IPS-18c (cell line): Measurements from ENCODE around the gene SHISA5.

Experiments
- H3K4me3 ChIP-seq: 2 replicates; pipeline ENCODE4 v1.7.0; 2013; ENCODE audit warnings: low read depth, mild to moderate bottlenecking, low read length, moderate library complexity; ENCODE audit not compliant: insufficient read depth
- H3K9me3 ChIP-seq: one replicate; pipeline ENCODE4 v1.6.1; 2013; ENCODE audit warnings: mild to moderate bottlenecking, low read length, moderate library complexity; ENCODE audit not compliant: control insufficient read depth, insufficient read depth

The SHISA5 gene

DNA sequence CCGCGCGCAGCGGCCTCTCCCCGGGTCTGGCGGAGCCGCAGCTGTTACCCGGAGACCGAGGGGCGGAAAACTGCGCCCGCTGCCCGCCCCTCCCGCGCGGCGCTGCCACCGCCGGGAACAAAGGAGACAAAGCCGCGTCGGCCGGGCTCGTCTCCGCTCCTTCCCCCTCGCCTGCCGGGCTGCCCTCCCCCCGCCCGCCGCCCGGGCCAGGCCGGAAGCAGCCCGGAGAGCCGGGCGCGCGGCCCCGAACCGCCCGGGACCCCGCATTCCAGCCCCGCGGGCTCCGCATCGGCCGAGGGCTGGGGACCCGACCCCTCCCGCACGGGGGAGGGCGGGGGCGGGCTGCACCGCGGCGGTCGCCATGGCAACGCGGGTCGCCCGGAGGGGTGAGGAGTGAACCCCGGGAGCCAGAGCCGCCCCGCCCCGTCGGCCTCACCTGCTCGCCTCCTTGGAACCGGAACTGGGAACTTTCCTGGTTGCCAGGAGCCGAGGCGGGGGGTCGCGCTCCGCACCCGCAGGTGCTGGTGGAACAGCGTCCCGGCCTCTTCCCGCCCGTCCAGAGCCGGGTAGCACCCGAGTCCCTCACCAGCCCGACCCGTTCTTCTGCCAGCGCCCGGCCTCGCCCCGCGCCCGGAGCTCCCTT, 74.5 kb downstream of the SHISA5 start:
- Histone ChIP-seq H3K4me3 (peak overlapping the region; percentile 80), H3K9me3 (no peaks in the 10 kb centered on the region)

DNA sequence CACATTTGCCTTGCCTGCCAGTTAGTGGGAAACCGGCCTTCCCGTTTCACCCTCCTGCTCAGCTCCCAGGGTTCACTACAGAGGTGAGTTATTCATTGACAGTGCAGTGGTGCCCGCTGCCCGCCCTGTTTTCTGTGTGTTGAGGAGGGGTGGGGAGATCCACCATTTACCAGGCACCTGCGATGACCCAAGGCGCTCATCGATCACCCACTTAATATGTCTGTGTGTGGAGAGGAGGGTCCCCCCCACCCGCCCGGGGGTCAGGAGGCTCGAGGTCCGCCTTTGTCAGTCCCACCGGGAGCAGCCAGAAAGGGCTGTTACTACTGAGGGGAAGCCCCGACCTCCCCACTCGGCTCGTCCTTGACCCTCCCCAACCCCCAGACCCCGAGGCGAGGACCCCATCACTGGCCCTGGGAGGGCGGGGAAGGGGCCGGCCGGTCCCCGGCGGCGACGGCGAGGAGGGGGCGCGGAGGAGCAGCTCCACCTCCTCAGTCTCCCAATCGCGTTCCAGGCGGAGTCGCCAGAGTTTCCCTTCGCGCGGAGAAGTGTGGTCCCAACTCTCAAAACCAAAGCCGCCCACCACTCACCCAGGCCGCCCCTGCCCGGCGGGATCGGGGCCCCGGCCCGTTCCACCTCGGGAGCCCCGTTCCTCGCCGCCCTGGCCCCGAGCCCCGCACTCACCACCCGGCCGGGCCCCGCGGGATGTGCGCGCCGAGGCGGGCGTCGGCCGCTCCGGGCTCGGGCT, 75.2 kb downstream of the SHISA5 start:
- Histone ChIP-seq H3K4me3 (peak overlapping the region; percentile 80), H3K9me3 (no peaks in the 10 kb centered on the region)

DNA sequence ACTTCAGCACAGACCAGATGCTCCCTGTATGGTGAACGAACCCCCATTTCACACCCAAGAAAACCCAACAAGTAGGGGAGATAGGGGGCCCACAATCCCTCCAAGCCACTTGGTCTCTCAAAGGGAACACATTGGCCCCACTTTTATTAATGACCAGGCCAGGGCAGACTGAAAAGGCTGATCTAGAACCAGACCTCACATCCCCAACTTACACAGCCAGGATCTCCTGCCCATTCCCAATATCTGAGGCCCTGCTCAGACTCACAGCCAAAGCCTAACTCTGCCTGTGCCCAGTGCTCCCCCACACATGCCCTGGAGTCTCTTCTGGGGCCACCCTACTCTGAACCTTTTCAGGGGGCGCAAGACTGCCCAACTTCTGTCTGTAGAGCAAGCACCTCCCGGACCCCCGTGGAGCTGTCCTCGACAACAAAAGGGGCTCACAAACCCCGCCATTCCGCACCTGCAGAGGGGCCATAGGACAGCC, 75.8 kb downstream of the SHISA5 start:
- Histone ChIP-seq H3K9me3 (no peaks in the 10 kb centered on the region), H3K4me3 (peak overlapping the region; percentile 80)

DNA sequence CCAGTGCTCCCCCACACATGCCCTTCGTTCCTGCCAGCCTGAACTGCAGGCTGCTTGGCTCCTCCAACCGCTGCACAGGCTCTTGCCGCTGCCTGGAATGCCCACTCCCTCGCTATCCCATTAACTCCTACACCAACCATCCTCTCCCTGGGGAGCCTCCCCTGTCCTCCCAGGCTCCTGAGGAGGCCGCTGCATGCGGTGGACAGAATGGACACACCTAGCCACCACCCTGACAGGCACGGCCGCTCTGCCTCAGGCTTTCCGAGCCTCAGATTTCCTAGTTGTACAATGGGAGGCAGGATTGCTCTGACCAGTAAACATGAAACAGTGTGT, 76.4 kb downstream of the SHISA5 start:
- H3K4me3 ChIP-seq, result peak overlapping the region; percentile 80; the same call in 1 of the 2 replicates
- no peaks in the 10 kb centered on the region for H3K9me3 ChIP-seq

DNA sequence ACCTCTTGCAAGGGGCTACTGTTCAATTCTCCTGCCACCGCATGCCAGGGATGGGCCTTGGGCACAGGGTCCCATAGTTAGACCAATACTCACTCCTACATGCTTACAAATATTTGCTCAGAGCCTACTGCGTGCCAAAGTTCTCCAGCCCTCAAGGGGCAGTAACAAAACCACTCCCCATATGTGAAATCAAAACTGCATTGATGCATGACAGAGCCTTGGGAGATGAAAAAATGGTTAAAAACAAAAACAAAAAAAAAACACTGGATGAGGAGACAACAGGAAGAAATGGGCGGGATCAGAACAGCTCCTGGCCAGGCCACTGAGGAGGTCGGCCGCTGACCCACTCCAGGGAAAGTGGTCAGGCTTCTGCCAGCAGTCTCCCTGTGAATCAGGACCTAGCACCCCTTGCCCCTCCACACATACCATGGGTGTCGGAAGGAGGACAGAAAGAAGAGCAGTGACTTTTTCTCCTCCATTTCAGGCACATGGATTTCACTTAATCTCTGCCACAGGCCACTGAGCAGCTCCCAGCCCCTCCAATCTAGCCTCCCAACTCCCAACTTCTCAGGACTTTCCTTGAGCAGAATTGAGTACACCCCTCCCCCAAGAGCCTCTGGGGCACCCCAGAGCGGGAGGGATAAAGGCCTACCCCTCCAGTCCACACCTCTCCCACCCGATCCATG, 76.9 kb downstream of the SHISA5 start:
- H3K4me3 ChIP-seq, result 0 out of 2 replicates have a peak overlapping the region, but pooled peaks have one; percentile 9

DNA sequence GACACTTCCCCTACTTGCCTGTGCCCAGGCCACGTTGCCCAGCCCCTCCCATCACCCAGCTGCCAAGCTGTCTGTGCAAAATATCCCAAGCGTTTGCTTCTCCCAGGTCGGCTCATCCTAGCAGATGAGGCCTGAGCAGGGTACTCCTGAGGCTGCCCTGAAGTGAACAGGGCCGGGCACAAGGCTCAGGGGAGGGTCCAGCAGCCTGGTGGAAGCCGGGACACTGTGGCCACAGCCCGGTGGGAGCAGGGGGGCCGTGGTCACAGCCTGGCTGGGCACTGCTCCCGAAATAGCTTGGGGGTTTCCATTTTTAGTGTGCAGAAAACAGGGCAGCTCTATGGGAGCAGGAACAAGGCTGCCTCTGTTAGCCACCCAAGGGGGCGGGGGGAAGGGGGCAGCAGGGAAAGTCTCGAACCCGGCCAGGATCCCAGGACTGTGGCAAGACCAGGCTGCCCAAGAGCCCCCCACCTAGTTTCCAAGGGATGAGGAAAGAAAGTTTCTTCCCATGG, 77.5 kb downstream of the SHISA5 start:
- Histone ChIP-seq H3K9me3 (no peaks in the 10 kb centered on the region), H3K4me3 (no peak overlapping the region)

More for the DNA sequence above, 76.9 kb downstream of the SHISA5 start:
- no peaks in the 10 kb centered on the region for H3K9me3 ChIP-seq

DNA sequence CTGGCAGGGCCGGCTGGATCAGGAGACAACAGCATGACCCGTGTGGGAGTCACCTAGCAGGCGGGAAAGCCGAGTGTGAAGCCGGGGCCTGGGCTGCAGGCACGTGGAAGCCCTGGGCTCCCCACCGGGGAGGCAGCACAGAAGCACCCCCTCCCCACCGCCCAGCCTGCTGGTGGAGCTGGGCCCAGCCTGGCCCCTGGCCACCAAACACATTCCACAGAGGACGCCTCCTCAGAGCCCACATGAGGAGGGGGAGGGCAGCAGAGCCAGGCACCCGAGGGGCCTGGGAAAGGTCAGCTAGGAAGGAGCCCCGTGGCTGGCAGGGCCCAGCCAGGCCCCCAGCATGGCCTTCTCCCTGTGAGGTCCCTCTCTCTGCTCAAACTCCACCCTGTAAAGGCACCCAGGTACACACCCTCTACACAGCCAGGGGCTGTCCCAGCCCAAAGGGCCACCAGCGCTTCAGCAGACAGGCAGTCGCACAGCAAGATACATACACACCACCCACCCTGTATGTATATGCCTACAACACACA, 78.6 kb downstream of the SHISA5 start:
- Histone ChIP-seq H3K4me3 (no peak overlapping the region), H3K9me3 (no peaks in the 10 kb centered on the region)

DNA sequence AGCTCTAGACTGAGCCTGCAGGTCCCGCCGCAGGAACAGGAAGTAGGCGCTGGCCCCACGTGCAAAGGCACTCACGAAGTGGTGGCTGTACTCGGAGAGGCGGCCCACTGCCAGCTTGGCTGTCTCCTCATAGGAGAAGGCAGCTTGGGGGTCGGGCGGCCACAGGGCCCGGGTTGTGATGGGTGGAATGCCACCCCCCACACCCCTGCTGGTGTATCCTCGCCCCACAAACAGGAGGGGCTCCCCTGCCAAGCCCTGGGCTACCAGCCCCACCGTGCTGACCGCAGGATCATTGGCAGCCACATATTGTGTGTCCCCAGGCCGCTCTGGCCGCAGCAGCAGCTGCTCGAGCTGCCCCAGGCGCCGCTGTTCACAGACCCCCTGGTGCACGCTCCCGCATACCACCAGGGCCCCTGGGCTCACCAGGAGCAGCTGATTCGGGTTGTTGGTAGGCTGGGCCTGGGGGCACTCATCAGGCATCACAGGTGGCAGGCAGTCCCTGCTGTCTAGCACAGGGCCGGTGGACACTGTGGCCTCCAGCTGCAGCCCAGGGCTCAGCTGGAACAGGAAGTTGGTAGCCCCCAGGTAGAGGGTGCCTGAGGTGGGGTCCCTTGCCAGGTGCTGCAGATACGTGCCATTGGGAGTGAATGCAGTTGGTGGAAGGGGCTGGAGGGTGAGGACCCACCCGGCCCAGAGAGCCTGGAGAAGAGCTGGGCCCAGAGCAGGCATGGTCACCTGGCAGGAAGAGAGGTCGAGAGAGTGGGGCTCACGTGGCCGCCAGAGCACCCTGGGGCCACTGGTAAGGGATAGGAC, 79.9 kb downstream of the SHISA5 start:
- Histone ChIP-seq H3K9me3 (no peaks in the 10 kb centered on the region), H3K4me3 (no peak overlapping the region)

DNA sequence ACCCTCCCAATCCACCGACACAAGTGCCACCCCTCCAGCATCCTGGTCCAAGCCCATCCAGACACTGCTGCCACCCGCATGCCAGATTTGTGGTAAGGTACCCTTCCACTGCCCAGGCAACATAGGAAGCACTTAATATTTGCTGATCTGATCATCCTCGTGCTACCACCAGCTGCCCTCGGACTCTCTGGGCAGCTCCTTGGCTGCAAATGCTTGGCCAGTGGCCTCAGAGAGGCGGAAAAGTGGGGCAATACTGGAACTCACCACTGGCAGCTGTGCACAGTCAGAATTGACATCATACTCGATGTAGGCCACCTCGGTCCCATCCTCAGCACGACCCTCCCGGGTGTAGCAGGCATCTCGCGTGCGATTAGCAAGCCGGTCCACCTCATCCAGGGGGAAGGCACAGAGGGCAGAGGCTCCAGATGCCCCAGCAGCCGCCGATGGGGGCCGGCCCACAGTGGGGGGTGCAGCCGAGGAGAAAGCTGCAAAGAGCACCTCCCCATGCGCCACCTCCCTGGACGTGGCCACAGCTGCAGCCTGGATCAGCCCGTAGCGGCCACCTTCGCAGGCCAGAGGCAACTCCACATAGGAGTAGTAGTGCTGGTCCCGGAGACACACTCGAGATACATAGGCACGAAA, 80.6 kb downstream of the SHISA5 start:
- H3K4me3 ChIP-seq, result no peak overlapping the region
- no peaks in the 10 kb centered on the region for H3K9me3 ChIP-seq

DNA sequence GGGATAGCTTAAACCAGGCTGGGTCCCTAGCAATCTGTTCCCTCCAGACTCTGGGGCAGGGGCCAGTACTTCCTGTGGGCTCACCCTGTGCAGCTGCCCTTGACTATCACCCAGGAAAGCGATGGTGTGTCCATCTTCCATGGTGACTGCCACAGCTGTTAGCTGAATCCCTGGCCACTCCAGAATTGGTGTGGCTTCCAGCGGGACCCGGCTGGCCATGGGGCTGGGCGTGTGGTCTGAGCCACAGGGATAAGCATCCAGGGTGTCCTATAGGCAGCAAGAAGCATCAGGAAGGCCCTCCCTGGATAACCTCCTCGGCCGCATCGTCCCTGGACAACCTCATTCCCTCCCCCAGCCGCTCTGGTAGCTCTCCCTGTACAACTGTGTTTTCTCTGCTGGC, 81.3 kb downstream of the SHISA5 start:
- Histone ChIP-seq H3K9me3 (no peaks in the 10 kb centered on the region), H3K4me3 (no peak overlapping the region)

DNA sequence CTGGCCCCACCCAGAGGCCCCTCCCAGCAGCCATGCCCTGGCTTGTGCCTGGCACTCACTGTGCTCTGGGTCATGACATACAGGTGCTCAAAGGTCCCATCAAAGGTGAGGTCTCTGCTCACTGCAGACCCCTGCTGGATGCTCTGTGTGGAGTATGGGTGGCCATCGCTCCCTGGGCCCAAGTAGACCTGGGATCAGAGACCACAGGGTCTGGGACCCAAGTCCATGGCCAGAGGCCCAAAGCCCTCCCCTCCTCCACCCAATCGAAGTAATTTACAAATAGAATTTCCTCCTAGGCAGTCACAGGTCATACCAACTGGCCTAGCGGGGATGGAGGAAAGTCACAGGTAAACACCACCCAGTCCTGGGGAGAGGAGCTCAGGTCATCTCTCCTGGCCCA, 81.7 kb downstream of the SHISA5 start:
- H3K9me3 ChIP-seq, result no peaks in the 10 kb centered on the region
- no peak overlapping the region for H3K4me3 ChIP-seq

DNA sequence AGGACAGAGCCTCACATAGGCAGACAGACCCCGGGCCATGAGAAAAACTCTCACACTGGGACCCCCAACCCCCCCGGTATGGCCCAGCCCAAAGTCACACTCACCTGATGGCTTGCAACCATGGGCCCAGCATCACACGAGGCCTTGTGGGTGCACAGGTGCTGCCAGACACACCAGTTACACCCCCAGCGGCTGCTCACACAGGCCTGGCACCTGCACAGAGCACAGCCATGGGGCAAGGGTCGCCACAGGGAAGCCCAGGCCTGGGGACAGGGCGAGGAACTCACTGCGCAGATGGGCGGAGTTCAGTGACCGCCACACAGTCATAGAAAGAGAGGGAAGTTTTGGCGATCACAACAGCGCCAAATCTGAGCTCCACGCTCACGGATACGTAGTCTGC, 83.4 kb downstream of the SHISA5 start:
- H3K4me3 ChIP-seq, result no peak overlapping the region
- no peaks in the 10 kb centered on the region for H3K9me3 ChIP-seq

DNA sequence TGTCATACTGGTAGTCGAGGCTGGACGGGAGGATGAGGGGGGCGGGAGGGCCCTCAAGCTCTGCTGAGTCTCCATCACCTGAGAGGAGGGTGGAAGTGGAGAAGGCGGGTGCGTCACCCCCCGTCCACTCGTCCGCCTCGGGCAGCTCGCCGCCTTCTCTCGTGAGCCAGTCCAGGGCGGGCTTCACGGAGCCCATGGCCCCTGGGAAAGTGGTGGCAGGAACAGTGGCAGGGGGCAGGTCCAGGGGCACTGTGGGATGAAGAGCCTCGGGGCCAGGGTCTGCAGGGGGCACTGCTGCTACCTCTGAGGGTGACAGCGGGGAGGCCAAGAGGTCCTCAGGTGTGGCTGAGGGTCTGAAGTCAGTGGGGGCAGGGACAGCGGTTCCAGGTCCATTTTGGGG, 84.4 kb downstream of the SHISA5 start:
- Histone ChIP-seq H3K9me3 (no peaks in the 10 kb centered on the region), H3K4me3 (no peak overlapping the region)

DNA sequence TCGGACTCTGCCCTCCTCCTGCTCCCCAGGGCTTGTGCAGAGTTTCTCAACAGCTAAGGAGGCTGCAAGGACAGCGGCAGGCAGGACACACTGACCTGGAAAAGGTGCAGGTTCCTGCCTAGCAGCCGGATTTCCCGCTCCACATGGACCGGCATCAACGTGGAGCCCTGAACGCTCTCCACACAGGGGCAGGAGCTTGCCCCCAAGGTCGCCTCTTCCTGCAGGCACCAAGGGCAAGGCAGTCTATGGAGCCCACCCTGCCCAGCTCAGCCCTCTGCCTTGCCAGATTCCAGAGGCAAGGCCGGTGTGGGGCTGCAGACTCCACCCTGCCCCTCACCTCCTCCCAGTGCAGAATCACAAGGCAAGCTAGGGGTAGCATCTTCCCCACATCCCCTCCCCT, 84.8 kb downstream of the SHISA5 start:
- no peak overlapping the region for H3K4me3 ChIP-seq
- no peaks in the 10 kb centered on the region for H3K9me3 ChIP-seq

DNA sequence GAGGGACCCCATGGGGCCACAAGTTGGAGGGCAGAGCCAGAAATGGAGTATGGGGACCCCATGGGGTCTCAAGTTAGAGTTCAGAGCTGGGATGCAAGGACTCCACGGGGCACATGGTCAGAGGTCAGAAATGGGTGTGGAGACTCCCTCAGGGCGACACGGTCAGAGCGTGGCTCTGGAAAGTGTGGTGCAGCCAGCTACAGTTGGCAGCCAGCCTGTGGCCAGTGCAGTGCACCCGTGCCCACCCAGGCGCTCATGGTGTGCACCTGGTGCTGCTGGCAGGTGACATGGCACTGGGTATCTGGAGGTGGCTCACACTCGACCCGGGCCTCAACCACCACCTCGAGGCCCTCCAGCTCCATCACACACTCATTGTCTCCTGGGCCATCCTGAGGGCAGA, 85.3 kb downstream of the SHISA5 start:
- Histone ChIP-seq H3K4me3 (no peak overlapping the region), H3K9me3 (no peaks in the 10 kb centered on the region)

DNA sequence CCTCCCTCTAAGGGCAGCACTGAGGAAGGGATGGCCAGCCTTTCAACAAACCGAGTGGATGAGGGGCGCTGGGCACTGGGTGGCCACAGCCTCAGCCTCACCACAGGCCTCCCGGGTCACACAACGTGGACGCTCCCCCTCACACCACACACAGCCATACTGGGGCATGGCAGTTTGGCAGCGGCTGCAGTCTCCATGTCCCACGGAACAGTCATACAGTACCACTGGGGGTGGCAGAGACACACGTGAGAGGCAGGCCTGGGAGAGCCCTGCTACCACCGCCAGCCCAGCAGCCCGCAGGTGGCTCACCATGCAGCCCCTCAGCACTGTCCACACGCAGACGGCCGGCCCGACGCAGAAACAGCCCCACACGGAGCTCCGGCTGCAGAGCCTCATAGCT, 85.8 kb downstream of the SHISA5 start:
- no peak overlapping the region for H3K4me3 ChIP-seq
- no peaks in the 10 kb centered on the region for H3K9me3 ChIP-seq
